ENCODE data around the gene RNF181.
"Not testable (repeated sequence)": the region's sequence is repeated elsewhere in the genome, so short reads cannot be mapped to it uniquely, and the experiment has no call there.

The RNF181 gene

DNA sequence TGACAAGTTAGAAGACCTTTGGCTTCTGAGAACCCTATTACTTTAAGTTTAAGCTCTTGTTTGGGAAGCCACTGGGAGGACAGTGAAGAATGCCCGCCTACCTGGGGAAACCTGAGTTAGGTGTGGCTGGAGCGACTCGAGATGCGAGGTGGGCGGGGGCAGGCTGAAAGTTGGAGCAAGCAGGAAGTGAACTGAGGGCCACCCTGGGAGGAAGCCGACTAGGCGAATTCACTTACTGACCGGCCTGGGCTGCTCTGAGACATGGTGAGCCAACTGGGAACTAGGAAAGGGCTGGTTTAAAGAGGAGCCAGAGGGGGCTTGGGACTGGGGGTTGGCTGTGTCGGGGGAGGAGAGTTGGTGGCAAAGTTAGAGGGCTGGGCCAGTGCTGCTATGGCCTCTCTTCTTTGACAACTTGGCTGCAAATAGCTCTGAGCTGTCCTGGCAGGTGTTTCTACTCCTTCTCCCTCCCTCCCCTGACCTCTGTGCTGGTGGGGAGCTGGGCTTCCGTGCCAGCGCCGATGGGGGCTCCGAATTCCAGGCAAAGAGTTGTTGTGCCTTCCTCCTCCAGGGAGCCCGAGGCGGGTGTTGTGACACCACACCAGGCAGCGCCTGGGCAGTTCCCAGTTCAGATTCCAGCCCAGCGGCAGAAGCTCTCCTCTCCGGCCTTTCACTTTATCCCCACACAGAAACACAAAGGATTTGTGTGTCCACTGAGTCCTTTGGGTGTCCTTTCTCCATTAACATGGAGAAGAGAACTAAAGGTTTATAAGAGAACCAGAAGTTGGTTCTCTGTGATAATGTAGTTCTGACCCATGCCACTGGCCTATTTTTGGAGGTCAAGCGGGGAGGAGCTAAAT lies 17.9 kb upstream of the RNF181 start, which contains the start of gene VAMP8:
Gene VAMP8, plus strand, starts transcription at position 201 of the 857 bp plus-strand sequence. Its CDS starts 61 bp downstream, at position 262.
- DNase-seq, result peak; percentile 63

DNA sequence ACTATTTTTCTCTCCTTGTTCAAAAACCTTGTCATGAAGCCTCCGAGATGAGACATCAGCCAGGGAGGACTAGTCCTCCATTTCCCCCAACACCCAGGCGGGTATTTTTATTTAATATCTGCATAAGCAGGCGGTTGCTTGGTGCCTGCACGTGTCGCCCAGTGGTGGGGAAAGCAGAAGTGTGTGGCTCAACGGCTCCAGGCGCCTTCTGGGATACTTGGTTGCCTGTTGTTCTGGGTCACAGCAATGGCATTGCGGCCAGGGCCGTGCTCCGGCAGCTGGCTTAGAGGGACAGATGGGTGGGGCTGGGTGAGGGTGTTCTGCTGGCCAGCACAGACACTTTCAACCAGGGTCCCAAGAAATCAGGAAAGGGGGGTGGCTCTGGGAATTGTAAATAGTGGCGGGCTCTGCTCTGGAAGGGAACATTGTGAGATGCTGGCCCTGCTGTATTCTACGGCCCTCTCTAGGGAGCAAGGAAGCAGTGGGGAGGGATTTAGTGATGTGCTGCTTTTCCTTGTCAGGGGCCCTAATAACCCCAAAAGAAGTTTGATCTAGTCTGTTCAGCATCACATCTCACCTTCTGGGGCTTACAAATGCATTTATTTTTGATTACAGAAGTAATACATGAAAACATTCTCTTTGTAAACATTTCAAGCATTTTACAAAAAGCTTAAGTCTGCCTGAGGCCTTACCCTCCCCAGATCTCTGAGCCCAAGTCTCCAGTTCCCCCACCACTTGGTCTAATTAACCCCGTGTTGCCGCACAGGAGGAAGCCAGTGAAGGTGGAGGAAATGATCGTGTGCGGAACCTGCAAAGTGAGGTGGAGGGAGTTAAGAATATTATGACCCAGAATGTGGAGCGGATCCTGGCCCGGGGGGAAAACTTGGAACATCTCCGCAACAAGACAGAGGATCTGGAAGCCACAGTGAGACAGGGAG lies 17.0 kb upstream of the RNF181 start:
- DNase-seq, result no peak

DNA sequence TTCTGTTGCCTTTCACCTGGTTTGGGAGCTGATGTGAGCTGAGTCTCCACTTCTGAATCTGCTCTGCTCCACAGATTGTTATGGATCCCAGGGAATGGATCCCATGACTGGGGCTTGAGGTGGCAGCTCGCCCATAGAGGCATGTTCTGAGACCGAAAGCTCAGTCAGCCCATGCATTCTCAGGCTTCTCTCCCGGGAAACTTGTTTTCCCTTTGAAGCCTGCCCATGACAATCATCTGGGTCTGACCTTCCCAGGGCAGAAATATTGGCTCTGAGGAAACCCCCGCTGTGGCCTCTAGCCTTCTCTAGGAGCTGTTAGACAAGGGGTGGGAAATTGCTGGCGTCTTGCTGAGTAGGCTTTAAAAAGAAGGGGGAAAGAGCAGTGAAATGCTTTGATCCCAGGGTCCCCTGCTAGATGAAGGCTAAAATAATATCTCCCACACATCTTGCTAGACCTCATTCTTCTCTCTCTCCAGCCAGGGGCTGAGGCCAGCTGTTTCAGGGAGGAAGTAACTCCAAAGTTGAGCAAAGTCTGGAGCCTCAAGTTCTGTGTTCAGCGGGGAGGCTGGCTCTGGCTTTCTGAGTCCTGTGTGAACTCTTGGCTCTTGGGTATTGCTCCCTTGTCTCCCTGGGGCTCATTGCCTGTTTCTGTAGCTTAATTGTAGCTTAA lies 16.1 kb upstream of the RNF181 start:
- no peak for DNase-seq

DNA sequence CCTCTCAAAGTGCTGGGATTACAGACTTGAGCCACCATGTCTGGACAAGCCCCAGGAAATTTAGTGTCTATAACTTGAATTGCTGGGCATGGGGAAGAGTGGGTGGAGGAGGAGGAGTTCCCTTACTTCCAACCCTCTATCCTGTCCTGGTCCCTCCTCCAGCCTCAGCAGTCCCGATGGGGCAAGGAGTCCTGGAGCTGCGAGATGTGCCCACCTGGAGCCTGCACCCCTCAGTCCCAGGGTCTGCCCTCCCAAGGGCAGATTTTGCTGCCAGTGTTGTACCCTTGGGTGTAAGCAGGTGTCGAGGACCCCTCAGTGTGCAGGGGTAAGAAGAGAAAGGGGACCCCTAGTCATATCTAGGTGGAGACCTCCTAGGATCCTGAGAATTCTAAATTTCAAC lies 15.3 kb upstream of the RNF181 start:
- no peak for DNase-seq

DNA sequence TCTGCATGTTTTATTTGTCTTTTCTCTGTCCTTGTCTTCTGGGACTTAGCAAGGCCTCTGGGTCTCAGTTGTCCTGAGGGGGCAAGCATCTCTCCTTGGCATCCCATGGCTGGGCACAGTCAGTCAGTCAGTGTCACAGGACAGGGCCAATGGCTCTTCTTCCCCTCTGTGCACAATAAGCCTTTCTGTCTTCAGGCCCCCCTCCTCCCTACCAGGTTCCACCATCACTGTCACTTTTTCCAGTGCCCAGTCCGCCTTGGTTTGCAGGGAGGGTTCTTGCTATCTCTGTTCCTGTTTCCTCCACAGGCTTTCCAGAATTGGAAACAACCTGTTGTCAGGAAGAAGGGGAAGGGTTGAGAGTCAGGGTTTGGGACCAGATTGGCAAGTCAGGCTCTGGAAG lies 13.1 kb upstream of the RNF181 start:
- DNase-seq, result no peak

DNA sequence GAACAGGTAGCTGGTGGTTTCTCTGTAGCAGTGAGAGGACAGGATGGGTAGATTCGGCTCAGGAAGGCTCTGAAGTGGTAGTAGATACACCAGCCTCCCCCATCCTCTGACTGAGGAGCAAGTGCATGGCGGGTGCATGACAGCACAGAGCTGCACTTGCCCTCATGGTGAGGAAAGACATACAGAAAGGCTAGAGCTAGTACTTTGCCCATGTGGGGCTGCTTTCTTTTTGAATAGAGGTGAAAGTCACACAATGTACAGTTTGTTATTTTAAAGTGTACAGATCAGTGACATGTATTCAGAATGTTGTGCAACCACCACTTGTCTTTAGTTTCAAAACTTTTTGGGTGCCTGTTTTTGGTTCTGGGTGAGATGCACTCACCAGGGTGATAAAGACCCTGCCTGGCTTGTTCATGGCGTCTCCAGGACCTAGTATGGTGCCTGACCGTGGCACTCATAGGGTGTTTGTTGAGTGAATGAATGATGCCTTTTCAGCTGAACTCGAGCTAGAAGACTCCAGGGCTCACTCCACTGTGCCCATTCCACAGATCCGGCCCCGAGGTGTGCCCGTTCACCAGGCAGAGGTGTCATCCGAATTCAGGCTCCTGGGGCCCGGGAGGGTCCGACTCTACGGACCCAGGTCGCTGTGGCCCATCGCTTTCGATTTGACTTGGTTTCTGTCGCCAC lies 11.7 kb upstream of the RNF181 start:
- DNase-seq, result peak; percentile 53

DNA sequence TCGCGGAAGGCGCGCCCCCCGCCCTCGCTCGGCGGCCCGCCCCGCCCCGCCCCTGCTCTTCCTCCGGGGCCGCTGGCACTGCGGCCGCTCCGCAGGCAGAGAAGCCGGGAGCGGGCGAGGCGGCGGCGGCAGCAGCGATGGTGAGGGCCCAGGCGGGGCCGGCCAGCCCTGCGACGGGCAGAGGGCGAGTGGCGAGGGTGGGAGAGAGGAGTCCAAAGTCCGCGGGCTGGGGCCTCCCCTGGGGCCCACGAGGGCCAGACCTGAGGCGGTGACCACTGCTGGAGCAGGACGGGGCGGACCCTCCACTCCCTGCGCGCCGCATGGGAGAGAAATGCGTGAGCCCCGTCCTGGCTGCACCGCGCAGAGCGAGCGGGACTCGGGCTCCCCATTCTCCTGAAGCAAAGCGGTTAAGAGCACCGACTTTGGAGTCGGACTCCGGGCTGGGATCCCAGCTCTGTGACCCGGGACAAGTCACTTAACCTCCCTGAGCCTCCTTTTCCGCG lies 11.1 kb upstream of the RNF181 start, which contains the start of gene VAMP5:
Gene VAMP5, plus strand, starts transcription at position 78 of the 503 bp plus-strand sequence. Its CDS starts 60 bp downstream, at position 138.
- DNase-seq, result no peak

DNA sequence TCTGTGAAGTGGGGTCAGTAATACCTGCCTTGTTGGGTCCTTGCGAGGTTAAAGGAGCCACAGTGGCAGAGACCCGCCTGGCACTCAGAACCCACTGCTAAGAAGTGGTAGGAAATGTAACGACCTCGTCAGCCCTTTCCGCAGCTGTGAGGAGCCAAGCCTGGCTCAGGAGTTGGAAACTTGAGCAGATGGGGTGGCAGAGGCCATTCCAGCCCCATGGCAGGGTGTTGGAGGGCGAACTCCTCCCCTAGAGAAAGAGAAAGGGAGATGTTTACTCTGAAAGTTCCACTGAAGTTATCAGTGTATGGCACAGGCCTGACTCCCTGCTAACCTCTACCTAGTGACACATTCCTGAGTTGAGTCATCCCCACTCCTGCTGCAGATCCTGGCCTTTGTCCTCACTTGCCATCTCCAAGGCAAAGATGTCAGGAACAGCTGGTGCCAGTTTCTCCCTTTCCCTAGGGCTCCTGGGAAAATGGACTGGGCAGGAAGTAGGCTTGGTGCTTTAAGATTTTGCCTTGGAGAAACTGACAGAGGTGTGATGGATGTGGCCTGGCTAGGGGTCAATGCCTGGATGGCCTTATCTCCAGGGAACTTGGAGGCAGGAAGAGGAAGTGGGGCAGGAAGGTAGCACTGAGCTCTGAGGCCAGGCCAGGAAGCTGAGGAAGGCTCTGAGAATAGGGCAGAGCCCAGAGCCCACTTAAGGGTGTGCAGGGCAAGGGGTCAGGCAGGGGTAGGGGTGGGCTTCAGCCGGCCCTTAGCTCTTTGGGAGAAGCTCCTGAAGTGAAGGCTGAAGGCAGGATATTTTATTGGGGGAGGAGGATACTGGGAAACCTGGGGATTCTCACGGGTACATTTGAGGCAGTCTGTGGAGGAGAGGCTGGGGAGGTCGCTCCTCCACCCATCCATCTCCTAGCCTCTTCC lies 10.4 kb upstream of the RNF181 start:
- no peak for DNase-seq

DNA sequence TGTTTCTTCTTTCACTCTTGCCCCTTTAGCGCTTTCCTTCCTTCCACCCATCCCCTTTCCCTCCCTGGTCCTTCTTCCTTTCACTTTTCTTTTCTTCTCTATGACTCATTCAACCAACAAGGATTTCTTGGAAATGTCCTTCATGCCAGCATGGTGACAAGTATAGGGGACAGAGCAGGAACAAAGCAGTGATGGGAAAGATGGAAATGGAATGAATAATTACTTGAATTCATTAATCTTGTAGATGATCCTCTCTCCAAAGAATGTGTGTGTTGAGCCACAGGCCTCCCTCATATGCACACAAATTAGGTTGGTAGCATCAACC lies 9.8 kb upstream of the RNF181 start:
- no peak for DNase-seq

DNA sequence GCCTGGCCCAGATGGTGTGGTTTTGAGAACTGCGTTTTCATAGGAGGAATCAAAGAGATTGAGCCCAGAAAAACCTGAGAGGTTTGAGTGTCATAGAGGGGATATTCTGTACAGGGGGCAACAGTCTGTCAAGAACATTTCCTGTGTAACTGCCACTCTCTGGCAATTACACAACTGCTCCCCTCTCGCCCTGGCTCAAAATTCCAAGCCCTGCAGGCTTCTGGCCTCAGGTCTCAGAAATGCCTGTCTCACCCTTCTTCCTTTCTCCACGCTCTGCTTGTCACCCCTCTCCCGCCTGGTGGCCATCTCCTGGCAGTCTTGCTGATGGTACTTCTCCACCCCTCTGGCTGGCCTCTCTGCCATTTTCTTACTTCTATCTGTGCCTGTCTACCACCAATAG lies 7.3 kb upstream of the RNF181 start:
- DNase-seq, result no peak

DNA sequence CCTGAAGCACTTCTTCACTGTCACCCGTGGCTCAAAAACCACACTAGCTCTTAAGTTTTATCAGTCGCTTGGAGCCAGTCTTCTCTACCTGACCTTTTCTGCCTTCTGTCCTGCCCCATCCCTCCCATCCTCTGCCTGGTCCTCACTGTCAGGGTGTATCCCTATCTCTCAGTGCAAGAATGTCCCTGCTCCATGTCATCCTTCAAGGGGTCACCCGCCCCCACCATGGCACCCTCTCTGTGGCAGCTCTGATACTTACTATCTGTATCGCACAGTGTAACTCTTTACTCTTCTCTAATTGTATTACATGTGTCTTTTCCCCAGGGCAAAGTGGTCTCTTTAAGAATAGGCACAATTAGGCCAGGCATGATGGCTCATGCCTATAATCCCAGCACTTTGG lies 6.9 kb upstream of the RNF181 start:
- no peak for DNase-seq

DNA sequence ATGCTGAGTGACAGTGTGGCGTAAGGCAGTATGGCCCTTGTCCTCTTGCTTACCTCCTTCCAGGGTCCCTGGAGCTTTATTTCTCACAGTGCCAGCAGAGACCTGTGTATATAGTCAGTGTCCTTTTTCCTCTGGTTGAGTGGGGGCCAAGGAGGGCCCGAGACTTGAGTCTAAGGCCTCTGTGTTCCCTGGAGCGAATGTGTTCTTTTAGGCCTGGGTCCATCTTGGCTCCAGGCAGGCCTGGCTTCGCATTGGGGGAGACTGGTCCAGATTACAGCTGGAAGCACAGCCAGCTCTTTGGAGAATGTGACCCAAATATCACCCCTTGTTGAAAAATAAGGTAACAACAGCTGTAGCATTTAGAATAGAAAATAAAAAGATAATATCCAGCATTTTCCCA lies 6.4 kb upstream of the RNF181 start:
- no peak for DNase-seq

DNA sequence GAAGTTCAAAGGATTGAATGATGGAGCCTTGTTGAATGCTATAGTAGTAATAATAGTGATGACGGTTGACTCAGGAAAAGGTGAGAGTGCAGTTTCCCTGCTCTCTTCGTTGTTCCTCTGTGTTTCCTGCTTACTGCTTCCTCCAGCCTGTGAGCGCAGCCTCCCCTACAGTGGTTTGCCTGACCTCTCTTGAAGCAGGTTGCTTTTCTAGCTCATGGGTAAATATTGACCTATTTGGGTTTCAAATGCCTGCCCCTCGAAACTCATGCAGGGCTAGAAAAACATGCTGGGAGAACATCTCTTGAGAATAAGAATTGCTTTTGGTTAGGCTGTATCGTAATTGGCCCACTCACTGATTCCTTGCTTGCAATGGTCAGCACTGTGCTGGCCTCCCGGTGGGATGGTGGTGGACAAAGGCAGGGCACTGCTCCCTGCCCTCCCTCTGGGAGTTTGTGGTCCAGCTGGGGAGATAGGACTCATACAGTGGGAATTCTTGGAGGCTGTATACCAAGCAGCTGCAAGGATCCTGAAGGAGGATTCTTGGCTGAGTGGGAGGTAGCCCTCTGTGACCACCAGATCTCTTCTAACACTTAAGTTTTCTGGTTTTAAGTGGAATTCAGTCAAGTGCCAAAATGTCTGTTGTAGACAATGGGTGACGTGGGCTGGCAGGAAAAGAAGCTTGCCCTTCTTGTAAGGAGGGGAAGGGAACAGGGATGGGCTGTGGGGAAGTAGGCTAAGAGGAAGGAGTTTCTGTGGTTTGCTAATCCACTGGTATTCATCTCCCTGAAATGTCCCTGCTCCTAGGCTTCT lies 5.4 kb upstream of the RNF181 start:
- DNase-seq, result no peak

DNA sequence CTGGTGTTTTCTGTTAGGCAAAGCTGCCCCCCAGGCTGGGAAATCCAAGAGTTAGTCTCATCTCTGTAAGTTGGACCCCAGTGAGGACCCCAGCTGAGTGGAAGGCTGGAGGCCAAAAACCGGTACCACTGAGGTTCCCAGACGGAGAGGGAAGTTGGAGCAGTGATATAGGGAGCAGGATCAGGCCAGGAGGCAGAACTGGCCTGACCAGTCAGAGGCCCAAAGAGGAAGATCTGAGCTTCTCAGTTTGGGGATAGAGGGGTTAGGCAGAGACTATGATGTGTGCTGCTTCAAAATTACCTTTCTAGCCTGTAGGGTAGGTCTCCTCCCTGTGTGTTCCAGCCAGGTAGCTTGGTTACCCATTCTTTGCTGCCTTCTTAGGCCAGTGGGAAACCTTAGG lies 4.6 kb upstream of the RNF181 start:
- DNase-seq, result no peak

DNA sequence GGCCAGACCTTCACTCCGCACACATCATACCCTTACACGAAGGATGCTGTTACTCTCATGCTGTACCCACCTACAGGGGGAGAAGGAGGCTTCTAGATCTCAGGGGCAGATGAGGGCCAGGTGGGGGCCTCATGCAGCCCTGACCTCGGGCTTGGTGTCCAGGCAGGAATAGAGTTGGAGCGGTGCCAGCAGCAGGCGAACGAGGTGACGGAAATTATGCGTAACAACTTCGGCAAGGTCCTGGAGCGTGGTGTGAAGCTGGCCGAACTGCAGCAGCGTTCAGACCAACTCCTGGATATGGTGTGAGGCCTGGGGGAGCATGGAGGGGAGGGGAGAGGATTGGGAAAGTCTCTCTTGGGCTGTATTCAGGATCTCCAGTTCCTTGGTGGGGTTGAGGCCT lies 4.0 kb upstream of the RNF181 start:
- no peak for DNase-seq

DNA sequence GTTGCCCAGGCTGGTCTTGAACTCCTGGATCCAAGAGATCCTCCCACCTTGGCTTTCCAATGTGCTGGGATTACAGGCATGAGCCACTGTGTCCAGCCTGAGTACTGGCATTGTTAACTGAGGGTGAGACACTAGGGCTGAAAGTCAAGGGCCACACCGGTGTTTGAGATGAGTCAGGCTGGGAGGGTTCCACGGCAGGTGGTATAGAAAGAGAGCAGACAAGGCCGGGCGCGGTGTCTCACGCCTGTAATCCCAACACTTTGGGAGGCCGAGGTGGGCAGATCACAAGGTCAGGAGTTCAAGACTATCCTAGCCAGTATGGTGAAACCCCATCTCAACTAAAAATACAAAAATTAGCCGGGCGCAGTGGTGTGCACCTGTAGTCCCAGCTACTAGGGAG lies 3.2 kb upstream of the RNF181 start:
- DNase-seq, result not testable (repeated sequence)

DNA sequence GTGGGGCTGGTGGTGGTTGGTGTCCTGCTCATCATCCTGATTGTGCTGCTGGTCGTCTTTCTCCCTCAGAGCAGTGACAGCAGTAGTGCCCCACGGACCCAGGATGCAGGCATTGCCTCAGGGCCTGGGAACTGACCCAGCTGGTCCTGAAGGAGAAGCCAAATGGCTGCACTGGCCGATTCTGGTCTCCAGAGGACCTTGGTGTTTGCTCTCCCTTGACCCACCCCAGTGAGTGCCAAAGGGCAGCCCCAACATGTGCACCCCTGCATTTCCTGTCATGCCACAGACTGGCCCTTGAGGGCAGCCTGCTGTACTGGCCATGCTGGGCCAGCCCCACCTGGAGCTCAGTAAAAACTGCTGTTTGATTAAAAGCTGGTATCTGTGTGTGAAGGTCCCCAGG lies 2.5 kb upstream of the RNF181 start:
- DNase-seq, result no peak

DNA sequence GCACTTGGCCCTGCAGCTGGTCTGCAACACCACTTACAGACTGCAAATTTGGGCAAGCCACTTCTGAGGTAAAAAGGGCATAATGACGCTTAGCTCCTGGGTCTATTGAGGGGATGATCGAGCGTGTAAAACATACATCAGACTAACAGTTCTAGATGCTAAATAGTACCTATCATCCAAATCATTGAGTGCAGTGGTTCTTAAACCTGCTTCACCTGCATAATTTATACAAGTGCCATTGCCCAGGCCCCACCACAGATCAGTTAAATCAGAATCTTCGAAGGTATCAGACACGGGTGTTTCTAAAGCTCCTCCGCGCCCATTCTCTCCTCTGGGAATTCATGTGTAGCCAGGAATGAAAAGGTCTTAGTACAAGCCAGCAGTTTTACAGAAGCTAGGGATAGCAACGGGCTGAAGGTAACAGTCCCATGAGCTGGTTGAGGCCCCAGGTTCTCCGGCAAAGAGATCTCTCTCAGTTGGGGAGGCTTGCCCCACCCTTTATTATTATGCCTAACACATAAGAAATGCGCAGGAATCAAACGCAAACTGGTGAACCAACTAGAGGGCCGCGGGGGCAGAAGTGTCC lies 737 bp upstream of the RNF181 start:
- no peak for DNase-seq

DNA sequence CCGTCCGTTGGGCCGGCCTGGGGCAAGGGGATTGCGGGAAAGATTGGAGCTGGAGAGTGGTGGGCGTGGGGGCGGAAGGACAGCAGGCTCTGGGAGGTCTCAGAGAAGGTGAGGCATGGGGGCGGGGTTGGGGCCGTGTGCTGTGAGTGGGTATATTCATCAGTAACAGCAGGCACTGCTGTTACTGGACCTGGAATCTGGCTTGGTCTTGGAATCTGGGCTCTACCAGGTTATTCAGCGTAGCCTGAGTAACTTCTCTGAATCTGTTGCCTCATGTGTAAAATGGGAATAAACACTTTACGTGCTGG lies 435 bp downstream of the RNF181 start:
- DNase-seq, result no peak

DNA sequence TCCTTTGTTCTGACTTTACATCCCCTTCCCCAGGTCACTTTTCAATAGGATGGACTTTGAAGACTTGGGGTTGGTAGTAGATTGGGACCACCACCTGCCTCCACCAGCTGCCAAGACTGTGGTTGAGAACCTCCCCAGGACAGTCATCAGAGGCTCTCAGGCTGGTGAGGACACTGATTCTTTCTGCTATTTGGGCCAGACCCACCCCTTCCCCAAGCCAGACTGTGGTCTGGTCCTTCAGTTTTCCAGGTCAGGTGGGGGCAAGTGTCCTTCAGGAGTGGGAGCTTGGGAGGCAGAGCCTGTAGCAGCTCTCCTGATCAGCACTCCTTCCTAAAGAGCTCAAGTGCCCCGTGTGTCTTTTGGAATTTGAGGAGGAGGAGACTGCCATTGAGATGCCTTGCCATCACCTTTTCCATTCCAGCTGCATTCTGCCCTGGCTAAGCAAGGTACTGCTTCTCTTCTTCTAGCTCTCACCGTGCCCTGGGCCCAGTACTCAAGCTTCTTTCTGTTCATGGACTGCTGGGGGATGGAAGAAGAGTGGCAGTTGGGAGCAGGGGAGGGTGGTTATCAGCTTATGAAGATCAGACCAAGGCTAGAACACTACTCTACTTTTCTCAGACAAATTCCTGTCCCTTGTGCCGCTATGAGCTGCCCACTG lies 1.1 kb downstream of the RNF181 start:
- no peak for DNase-seq
